Activated naive CD4-positive, alpha-beta T cell treated with anti-CD3 and anti-CD28 coated beads, Interleukin-2, amount 10 ng/mL, durations not matched to agents 5 hours and 36 hours (primary cell): ENCODE data around the gene PKM. TPM values are rescaled to one million over a fixed set of nuclear protein-coding genes. Genes with fewer than 3 reads are reported as not detected.

Experiments used
- total RNA-seq, 2 experiments: library from RNA; stranded (reverse); gene quantifications; one replicate each; pipeline ENCODE4 v1.2.3, GENCODE V29; 2021

PKM gene
- total RNA-seq, result 1,000 to 10,000 TPM; 1,130 to 1,132 TPM

GRCh38 chr15:72231066-72231832 lies at the start of gene PKM:
TSS of gene PKM (minus strand) at chr15:72231190. CDS start at chr15:72219097, 12,093 bp downstream.

DNA sequence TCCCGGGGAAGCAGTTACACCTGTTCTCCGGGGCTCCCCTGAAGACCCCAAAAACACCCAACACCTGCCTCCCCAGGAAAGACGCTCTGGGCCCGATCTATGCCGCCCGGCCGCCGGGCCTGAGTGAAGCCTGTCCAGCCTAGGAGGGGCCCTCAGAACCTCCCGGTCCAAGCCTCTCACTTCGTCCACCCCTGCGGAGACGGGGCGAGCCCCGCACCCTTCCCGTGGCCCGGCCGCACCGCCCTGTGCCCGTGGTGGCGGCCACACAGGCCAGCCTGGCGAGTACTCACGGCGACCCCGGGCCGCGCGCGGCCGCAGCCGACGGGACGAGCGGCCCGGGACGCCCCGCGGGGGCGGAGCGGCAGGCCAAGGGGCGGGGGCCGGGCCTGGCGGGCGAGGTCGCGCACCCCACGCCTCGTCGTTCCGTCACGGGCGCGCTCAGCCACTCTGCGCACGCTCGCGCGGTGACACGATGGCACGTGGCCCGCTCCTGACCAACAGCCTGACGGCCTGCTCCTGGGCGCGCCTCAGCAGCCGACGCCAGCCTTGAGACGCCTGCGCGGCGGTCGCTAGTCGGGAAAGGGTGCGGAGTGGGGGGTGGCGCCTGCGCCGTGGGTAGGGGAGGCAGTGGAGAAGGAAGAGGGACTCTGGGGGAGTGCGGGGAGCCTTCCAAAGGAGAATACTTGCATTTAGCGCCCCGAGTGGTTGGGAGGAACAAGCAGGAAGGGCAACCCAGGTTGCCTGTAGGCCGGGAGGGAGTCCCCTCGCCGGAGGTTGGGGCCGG lies 41.4 kb upstream of the PKM start, which contains the start of gene PARP6:
Gene PARP6 (minus strand): TSS at position 342 of the 784 bp plus-strand sequence. CDS start 5,077 bp downstream, outside the sequence.

GRCh38 chr15:72197460-72198355 lies 33.3 kb downstream of the PKM start, which contains the start of gene GRAMD2A:
TSS of gene GRAMD2A (minus strand) at chr15:72197787.

Other genes with a start within 250 kb of the PKM start
- 10 to 100 TPM; 19.1 TPM for gene MYO9A, start 113.0 kb downstream of the PKM start, total RNA-seq
- gene SENP8, start 112.8 kb downstream of the PKM start, total RNA-seq, result 1 to 10 TPM; 1.2 to 1.4 TPM
- gene GRAMD2A, start 33.4 kb downstream of the PKM start, total RNA-seq, result not detected
- gene PARP6, start 41.4 kb upstream of the PKM start, total RNA-seq, result 10 to 100 TPM; 59.6 to 71.2 TPM
- gene CELF6, start 89.0 kb upstream of the PKM start, total RNA-seq, result under 1 TPM; 0.63 to 0.91 TPM
- 100 to 1,000 TPM; 104 to 114 TPM for gene HEXA, start 144.8 kb upstream of the PKM start, total RNA-seq
- not detected for gene TMEM202, start 167.1 kb upstream of the PKM start, total RNA-seq
- gene ARIH1, start 243.1 kb upstream of the PKM start, total RNA-seq, result 100 to 1,000 TPM; 123 to 128 TPM